Keratinocyte (primary cell): Measurements from ENCODE around the gene TJP2. TPM values are rescaled to one million over a fixed set of nuclear protein-coding genes. Genes with fewer than 3 reads are reported as not detected.

ENCODE experiments used
- DNase-seq: peaks from one replicate; pipeline ENCODE4 v3.0.0-alpha.2; 2011; ENCODE audit warnings: low read depth, missing footprints, low spot score
- FAIRE-seq: peaks from 2 replicates; lab custom pipeline; 2011; peaks lifted over from hg19 to GRCh38; lab: Jason Lieb, UNC
- H2AFZ ChIP-seq: 2 replicates; pipeline ENCODE4 v1.6.0; 2012; ENCODE audit warnings: low read length, control low read depth, inconsistent platforms; ENCODE audit not compliant: control insufficient read depth
- H3K27ac ChIP-seq: 2 replicates; pipeline ENCODE4 v1.5.1; 2011; ENCODE audit warnings: low read length; ENCODE audit not compliant: control insufficient read depth, insufficient read depth
- H3K27me3 ChIP-seq: 3 replicates; pipeline ENCODE4 v1.6.0; 2011; ENCODE audit warnings: low read length; ENCODE audit not compliant: control insufficient read depth, insufficient read depth; ENCODE audit errors: extremely low read depth
- H3K36me3 ChIP-seq, 2 experiments: 2 replicates in 1 of 2; 3 replicates in 1 of 2; pipeline ENCODE4 v1.5.1; 2011; ENCODE audit warnings: low read length in 2 of 2, mild to moderate bottlenecking in 1 of 2; ENCODE audit not compliant: control insufficient read depth in 2 of 2, insufficient read depth in 2 of 2; ENCODE audit errors: extremely low read depth in 1 of 2
- H3K4me1 ChIP-seq: 3 replicates; pipeline ENCODE4 v1.5.1; 2011; ENCODE audit warnings: low read length; ENCODE audit not compliant: control insufficient read depth, insufficient read depth; ENCODE audit errors: extremely low read depth
- H3K4me2 ChIP-seq: 3 replicates; pipeline ENCODE4 v1.6.0; 2011; ENCODE audit warnings: low read depth, low read length; ENCODE audit not compliant: control insufficient read depth, insufficient read depth; ENCODE audit errors: extremely low read depth
- H3K4me3 ChIP-seq, 3 experiments: fragments of 200-600 bp in 1 of 3; sonication (generic) in 1 of 3; 2 replicates in 2 of 3; 3 replicates in 1 of 3; pipeline ENCODE4 v1.5.1; 2011 to 2016; ENCODE audit warnings: low read length in 3 of 3, mild to moderate bottlenecking in 3 of 3, control low read depth in 2 of 3, inconsistent platforms in 1 of 3, low read depth in 1 of 3, mixed read lengths in 1 of 3, mixed run types in 1 of 3, moderate library complexity in 1 of 3; ENCODE audit not compliant: control insufficient read depth in 2 of 3, insufficient read depth in 2 of 3; ENCODE audit errors: extremely low read depth in 1 of 3
- H3K79me2 ChIP-seq: 2 replicates; pipeline ENCODE4 v1.6.0; 2012; ENCODE audit warnings: low read length; ENCODE audit not compliant: control insufficient read depth, insufficient read depth
- H3K9ac ChIP-seq: 3 replicates; pipeline ENCODE4 v1.6.0; 2011; ENCODE audit warnings: low read length; ENCODE audit not compliant: control insufficient read depth, insufficient read depth; ENCODE audit errors: extremely low read depth
- H3K9me1 ChIP-seq: 3 replicates; pipeline ENCODE4 v1.6.0; 2011; ENCODE audit warnings: low read length; ENCODE audit not compliant: control insufficient read depth, insufficient read depth; ENCODE audit errors: extremely low read depth
- H3K9me3 ChIP-seq: 2 replicates; pipeline ENCODE4 v1.5.1; 2012; ENCODE audit warnings: low read depth, low read length; ENCODE audit not compliant: control insufficient read depth
- H4K20me1 ChIP-seq: 3 replicates; pipeline ENCODE4 v1.6.0; 2011; ENCODE audit warnings: low read length; ENCODE audit not compliant: control insufficient read depth, insufficient read depth; ENCODE audit errors: extremely low read depth
- EZH2 ChIP-seq: IDR thresholded peaks from one replicate; pipeline ENCODE4 v1.6.1; 2012; ENCODE audit warnings: inconsistent platforms, mild to moderate bottlenecking, low read length, moderate library complexity
- dilution Hi-C: fragments of 300-500 bp; cut with MboI; formaldehyde crosslinking; loops from one replicate; pipeline ENCODE4 v1.7.0; 2020; ENCODE audit warnings: low sequenced_read_pairs; ENCODE audit not compliant: extremely low pct_ligation_motif_present
- polyA plus RNA-seq, 5 experiments: library from polyadenylated mRNA; depleted of rRNA in 3 of 5; stranded (reverse) in 3 of 5; stranded (forward) in 1 of 5; unstranded in 1 of 5; fragments of >200 nt; gene quantifications; 1 replicate in 1 of 5; 2 replicates in 3 of 5; 3 replicates in 1 of 5; pipeline versions ENCODE4 v1.2.1 to v1.2.3, GENCODE V29; 2011 to 2012; ENCODE audit warnings: missing spikeins in 2 of 5, low read depth in 1 of 5, low replicate concordance in 1 of 5
- TF ChIP-seq, protein P1 (sequence below), 3 experiments: IDR thresholded peaks in 1 of 3; conservative IDR thresholded peaks in 1 of 3; optimal IDR thresholded peaks in 1 of 3; 2 replicates in 2 of 3; 3 replicates in 1 of 3; pipeline versions ENCODE3 to v1.5.1; 2011; ENCODE audit warnings: low read length in 3 of 3, mild to moderate bottlenecking in 3 of 3, moderate library complexity in 2 of 3, control low read depth in 1 of 3, inconsistent platforms in 1 of 3; ENCODE audit not compliant: insufficient read depth in 2 of 3; ENCODE audit errors: extremely low read depth in 1 of 3

Gene TJP2
- polyA plus RNA-seq, 1 donor (not counting 4 experiments of a cell fraction or from before 2014, with no cell fraction given): 74.8 TPM

- peaks cover 27 to 38% of the 10 kb centered on the region in 2 experiments for H3K36me3 ChIP-seq
- H4K20me1 ChIP-seq: no peaks in the 10 kb centered on the region
- no peaks in the 10 kb centered on the region for H3K9me1 ChIP-seq
- FAIRE-seq (no peak), DNase-seq (no peak)
- peaks cover 16% of the 10 kb centered on the region for H3K4me1 ChIP-seq
- dilution Hi-C loops: no loop called here
- no peak overlapping the region for H3K4me2 ChIP-seq
- no peak overlapping the region for H3K9ac ChIP-seq
- TF ChIP-seq, protein P1, sequence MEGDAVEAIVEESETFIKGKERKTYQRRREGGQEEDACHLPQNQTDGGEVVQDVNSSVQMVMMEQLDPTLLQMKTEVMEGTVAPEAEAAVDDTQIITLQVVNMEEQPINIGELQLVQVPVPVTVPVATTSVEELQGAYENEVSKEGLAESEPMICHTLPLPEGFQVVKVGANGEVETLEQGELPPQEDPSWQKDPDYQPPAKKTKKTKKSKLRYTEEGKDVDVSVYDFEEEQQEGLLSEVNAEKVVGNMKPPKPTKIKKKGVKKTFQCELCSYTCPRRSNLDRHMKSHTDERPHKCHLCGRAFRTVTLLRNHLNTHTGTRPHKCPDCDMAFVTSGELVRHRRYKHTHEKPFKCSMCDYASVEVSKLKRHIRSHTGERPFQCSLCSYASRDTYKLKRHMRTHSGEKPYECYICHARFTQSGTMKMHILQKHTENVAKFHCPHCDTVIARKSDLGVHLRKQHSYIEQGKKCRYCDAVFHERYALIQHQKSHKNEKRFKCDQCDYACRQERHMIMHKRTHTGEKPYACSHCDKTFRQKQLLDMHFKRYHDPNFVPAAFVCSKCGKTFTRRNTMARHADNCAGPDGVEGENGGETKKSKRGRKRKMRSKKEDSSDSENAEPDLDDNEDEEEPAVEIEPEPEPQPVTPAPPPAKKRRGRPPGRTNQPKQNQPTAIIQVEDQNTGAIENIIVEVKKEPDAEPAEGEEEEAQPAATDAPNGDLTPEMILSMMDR (optimal IDR thresholded peaks at IDR 0.05 in 1 of 3, IDR thresholded peaks at IDR 0.05 in 1 of 3, conservative IDR thresholded peaks at IDR 0.05 in 1 of 3; ENCODE audit: extremely low read depth in 1 of 3, insufficient read depth in 2 of 3, low read length in 3 of 3): no peak
- no peak for TF ChIP-seq EZH2
- H3K4me3 ChIP-seq: no peak overlapping the region
- no peak overlapping the region for H3K27ac ChIP-seq
- no peaks in the 10 kb centered on the region for H3K79me2 ChIP-seq
- no peaks in the 10 kb centered on the region for H3K27me3 ChIP-seq
- no peak overlapping the region for H2AFZ ChIP-seq
- no peaks in the 10 kb centered on the region for H3K9me3 ChIP-seq
These were observed 75.3 kb downstream of the TJP2 start for GRCh38 chr9:69249337-69249736.

- no peaks in the 10 kb centered on the region for H3K9me3 ChIP-seq
These were observed 76.6 kb downstream of the TJP2 start for GRCh38 chr9:69250681-69251080.

More at GRCh38 chr9:69250681-69251080, 76.6 kb downstream of the TJP2 start:
- Histone ChIP-seq H3K9ac (no peak overlapping the region), H3K27ac (no peak overlapping the region), H3K27me3 (no peaks in the 10 kb centered on the region), H2AFZ (no peak overlapping the region), H3K4me2 (no peak overlapping the region), H3K4me1 (peaks cover 16% of the 10 kb centered on the region), H3K9me1 (no peaks in the 10 kb centered on the region), H3K4me3 (no peak overlapping the region), H3K36me3 (peaks cover 27 to 41% of the 10 kb centered on the region in 2 experiments), H3K79me2 (no peaks in the 10 kb centered on the region), H4K20me1 (no peaks in the 10 kb centered on the region)
- DNase-seq (no peak), FAIRE-seq (no peak)
- dilution Hi-C loops: no loop called here
- no peak for TF ChIP-seq EZH2
- TF ChIP-seq, protein P1 (optimal IDR thresholded peaks at IDR 0.05 in 1 of 3, IDR thresholded peaks at IDR 0.05 in 1 of 3, conservative IDR thresholded peaks at IDR 0.05 in 1 of 3; ENCODE audit: extremely low read depth in 1 of 3, insufficient read depth in 2 of 3, low read length in 3 of 3): no peak
